Transverse colon (tissue), 3 donors: ENCODE measurements around the gene NDST4.

Experiments
- POLR2A ChIP-seq: fragments of 450-650 bp; IDR thresholded peaks from one replicate; pipeline ENCODE4 v1.6.1; 2016; ENCODE audit warnings: antibody characterized with exemption, mild to moderate bottlenecking, moderate library complexity
- TF ChIP-seq, protein P1 (sequence below), 5 experiments: fragments of 200-600 bp in 3 of 5; fragments of 450-650 bp in 2 of 5; sonication (generic) in 3 of 5; IDR thresholded peaks; 1 replicate in 2 of 5; 2 replicates in 3 of 5; pipeline ENCODE4 v1.5.1; 2016 to 2017; ENCODE audit warnings: antibody characterized with exemption in 5 of 5, inconsistent platforms in 3 of 5, mild to moderate bottlenecking in 2 of 5, moderate library complexity in 1 of 5

DNA sequence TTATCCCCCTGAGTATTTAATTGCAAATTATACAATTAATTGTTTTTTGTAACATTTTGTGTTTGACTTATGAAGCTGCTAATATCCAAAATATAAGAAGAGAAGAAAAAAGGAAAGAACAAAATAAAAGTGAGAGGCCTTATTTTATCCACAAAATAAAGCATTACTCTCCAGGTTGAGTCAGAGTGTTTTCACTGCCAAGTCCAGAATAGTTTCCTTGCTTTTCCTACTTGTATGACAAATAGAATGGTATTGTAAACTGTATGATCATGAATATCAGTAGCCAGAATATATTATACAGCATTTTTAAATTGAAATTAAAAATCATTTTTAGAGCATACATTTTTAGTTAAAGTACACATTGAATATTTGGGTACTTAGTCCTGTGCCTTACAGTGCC, 237.8 kb downstream of the NDST4 start:
- TF ChIP-seq, protein P1, sequence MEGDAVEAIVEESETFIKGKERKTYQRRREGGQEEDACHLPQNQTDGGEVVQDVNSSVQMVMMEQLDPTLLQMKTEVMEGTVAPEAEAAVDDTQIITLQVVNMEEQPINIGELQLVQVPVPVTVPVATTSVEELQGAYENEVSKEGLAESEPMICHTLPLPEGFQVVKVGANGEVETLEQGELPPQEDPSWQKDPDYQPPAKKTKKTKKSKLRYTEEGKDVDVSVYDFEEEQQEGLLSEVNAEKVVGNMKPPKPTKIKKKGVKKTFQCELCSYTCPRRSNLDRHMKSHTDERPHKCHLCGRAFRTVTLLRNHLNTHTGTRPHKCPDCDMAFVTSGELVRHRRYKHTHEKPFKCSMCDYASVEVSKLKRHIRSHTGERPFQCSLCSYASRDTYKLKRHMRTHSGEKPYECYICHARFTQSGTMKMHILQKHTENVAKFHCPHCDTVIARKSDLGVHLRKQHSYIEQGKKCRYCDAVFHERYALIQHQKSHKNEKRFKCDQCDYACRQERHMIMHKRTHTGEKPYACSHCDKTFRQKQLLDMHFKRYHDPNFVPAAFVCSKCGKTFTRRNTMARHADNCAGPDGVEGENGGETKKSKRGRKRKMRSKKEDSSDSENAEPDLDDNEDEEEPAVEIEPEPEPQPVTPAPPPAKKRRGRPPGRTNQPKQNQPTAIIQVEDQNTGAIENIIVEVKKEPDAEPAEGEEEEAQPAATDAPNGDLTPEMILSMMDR (IDR thresholded peaks at IDR 0.05), result no peak
- no peak for TF ChIP-seq POLR2A
